PC-9 (cell line): Measurements from ENCODE around the gene EHBP1L1. TPM values are rescaled to one million over a fixed set of nuclear protein-coding genes. Genes with fewer than 3 reads are reported as not detected.
A peak's percentile ranks its signal among the peaks of the same experiment; 100 is the strongest.

ENCODE experiments used
- BruUV-seq: library from RNA; stranded (reverse); fragments of 400-500 nt; replicated peaks from 2 replicates; lab custom pipeline; 2021; lab: Mats Ljungman, UMichigan
- CTCF ChIA-PET: fragments of 300-600 bp; sonication (Branson Sonifier 250); formaldehyde crosslinking; loops from one replicate; lab custom pipeline; 2022; ENCODE audit warnings: antibody characterized with exemption; lab: Charles Lee
- POLR2A ChIA-PET: fragments of 300-600 bp; sonication (Branson Sonifier 250); formaldehyde crosslinking; loops from one replicate; lab custom pipeline; 2022; ENCODE audit warnings: antibody characterized with exemption; ENCODE audit not compliant: unreplicated experiment; lab: Charles Lee
- DNase-seq, 2 experiments: peaks; one replicate each; pipeline versions ENCODE4 v3.0.0 to v3.0.0-alpha.2; 2015 to 2022; ENCODE audit warnings: mixed read lengths in 1 of 2
- H2AFZ ChIP-seq: fragments of 200-600 bp; sonication (generic); 2 replicates; pipeline ENCODE4 v1.8.1; 2017; ENCODE audit warnings: antibody characterized with exemption
- H3F3A ChIP-seq: fragments of 200-600 bp; sonication (generic); 2 replicates; pipeline ENCODE4 v1.8.1; 2017; ENCODE audit warnings: antibody characterized with exemption, mild to moderate bottlenecking, low read depth; ENCODE audit not compliant: insufficient read depth
- H3K27ac ChIP-seq: fragments of 200-600 bp; sonication (generic); 2 replicates; pipeline ENCODE4 v1.6.1; 2016; ENCODE audit warnings: mixed run types
- H3K27me3 ChIP-seq: fragments of 200-600 bp; sonication (generic); 2 replicates; pipeline ENCODE4 v1.6.1; 2016; ENCODE audit warnings: low read depth, mixed run types; ENCODE audit not compliant: insufficient read depth
- H3K36me3 ChIP-seq: fragments of 200-600 bp; sonication (generic); 2 replicates; pipeline ENCODE4 v1.6.1; 2016; ENCODE audit warnings: low read depth, mixed run types
- H3K4me1 ChIP-seq: fragments of 200-600 bp; sonication (generic); replicated peaks from 2 replicates; pipeline ENCODE4 v1.6.1; 2016; ENCODE audit warnings: mixed run types; ENCODE audit not compliant: insufficient read depth
- H3K4me2 ChIP-seq: fragments of 200-600 bp; sonication (generic); 2 replicates; pipeline ENCODE4 v1.6.1; 2017; ENCODE audit warnings: mixed run types
- H3K4me3 ChIP-seq: fragments of 200-600 bp; sonication (generic); 2 replicates; pipeline ENCODE4 v1.6.1; 2016; ENCODE audit warnings: mixed run types
- H3K79me2 ChIP-seq: fragments of 200-600 bp; sonication (generic); 2 replicates; pipeline ENCODE4 v1.6.1; 2017; ENCODE audit warnings: low read depth, mixed run types
- H3K9me2 ChIP-seq: fragments of 200-600 bp; sonication (generic); 2 replicates; pipeline ENCODE4 v1.8.1; 2017; ENCODE audit warnings: mild to moderate bottlenecking; ENCODE audit not compliant: insufficient read depth
- H3K9me3 ChIP-seq: fragments of 200-600 bp; sonication (generic); 2 replicates; pipeline ENCODE4 v1.8.1; 2016; ENCODE audit warnings: low read depth; ENCODE audit not compliant: insufficient read depth
- H4K20me1 ChIP-seq: fragments of 200-600 bp; sonication (generic); 2 replicates; pipeline ENCODE4 v1.8.1; 2017; ENCODE audit not compliant: insufficient read depth
- CTCF ChIP-seq: fragments of 200-600 bp; sonication (generic); conservative IDR thresholded peaks from 2 replicates; pipeline ENCODE4 v1.6.1; 2017; ENCODE audit warnings: mixed run types, antibody characterized with exemption, mild to moderate bottlenecking, moderate library complexity
- EZH2 ChIP-seq: fragments of 200-600 bp; sonication (generic); IDR thresholded peaks from 2 replicates; pipeline ENCODE4 v1.8.0; 2017; ENCODE audit warnings: antibody characterized with exemption, low read depth
- intact Hi-C: fragments of 100-400 bp; cut with micrococcal nuclease; formaldehyde crosslinking; loops from one replicate; pipeline ENCODE4 v1.10.0; 2022; ENCODE audit not compliant: unreplicated experiment
- total RNA-seq: library from RNA; stranded (reverse); gene quantifications from 2 replicates; pipeline ENCODE4 v1.2.3, GENCODE V29; 2021

The EHBP1L1 gene
- total RNA-seq, 1 experiment from 2014 or later: 123 TPM

DNA sequence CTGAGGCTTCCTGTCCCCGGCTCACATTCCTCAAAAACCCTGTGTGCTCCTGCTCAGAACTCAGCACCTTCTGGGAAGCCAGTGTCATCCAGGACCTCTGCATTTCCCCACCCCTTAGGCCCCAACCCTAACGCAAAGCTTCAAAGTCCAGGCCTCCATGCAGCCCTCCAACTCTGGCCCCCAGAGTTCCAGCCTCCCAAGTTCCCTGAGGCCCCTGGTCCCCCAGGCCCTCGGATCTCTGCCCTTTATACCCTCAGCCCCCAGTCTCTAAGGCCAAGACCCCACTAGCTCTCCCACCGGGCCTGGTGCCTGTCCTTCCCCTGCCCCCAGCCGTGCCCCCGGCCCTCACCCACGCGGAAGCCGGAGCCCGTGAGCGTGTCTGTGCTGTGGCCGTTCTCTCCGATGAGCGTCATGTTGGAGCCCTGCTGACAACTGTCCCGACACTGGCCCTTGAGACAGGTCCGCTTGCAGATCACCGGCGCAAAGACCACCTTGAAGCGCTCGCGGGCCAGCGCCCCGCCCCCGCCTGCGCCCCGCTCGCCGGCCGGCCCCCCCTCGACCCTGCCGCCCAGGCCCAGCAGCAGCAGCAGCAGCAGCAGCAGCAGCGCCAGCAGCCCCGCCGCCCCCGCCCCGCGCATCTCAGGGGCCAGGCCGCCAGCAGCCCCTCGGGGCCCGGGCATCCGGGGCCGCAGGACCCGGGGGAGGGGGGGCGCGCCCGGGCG, 18.4 kb upstream of the EHBP1L1 start:
- Histone ChIP-seq H3K4me2 (peak overlapping the region; percentile 86), H2AFZ (peak overlapping the region; percentile 28; the same call in 1 of the 2 replicates), H3K9me3 (no peaks in the 10 kb centered on the region), H4K20me1 (peaks cover 7% of the 10 kb centered on the region), H3K36me3 (peaks cover 6% of the 10 kb centered on the region; the same call in 1 of the 2 replicates), H3K4me3 (peak overlapping the region; percentile 77), H3K79me2 (peaks cover 47% of the 10 kb centered on the region), H3K9me2 (no peaks in the 10 kb centered on the region), H3K4me1 (peaks cover 79% of the 10 kb centered on the region), H3F3A (peaks cover 80% of the 10 kb centered on the region), H3K27ac (peak overlapping the region; percentile 63), H3K27me3 (no peaks in the 10 kb centered on the region)
- intact Hi-C loops: loop anchor here (5.0 kb wide), 3 partner anchors 135 to 455 kb away; partner anchors contain the start of genes C11orf68, CST6, DRAP1 and NEAT1
- DNase-seq: no peak
- POLR2A ChIA-PET: interaction anchor here (0.5 to 0.6 kb wide), 2 partner anchors 9 to 32 kb away, joined by 3 to 13 read pairs; partner anchors contain the start of gene SCYL1
- CTCF ChIA-PET: interaction anchor here (1.1 kb wide), 1 partner anchor 16 kb away, joined by 3 read pairs; no protein-coding TSS in a partner anchor
- TF ChIP-seq EZH2 (no peak), CTCF (no peak)
- BruUV-seq: no TSS peak

- TF ChIP-seq CTCF (no peak), EZH2 (no peak)
- DNase-seq: peak; percentile 71 to 92
- Histone ChIP-seq H2AFZ (peak within 1 kb of the TSS; percentile 75), H3K79me2 (peaks cover 41% of the 10 kb centered on the region), H3K9me2 (no peaks in the 10 kb centered on the region), H3K4me3 (peak within 1 kb of the TSS; percentile 77), H3K27ac (peak within 1 kb of the TSS; percentile 69), H3K4me2 (peak within 1 kb of the TSS; percentile 86), H3K36me3 (no peaks in the 10 kb centered on the region), H3K4me1 (peaks cover 71% of the 10 kb centered on the region), H4K20me1 (no peaks in the 10 kb centered on the region), H3F3A (peaks cover 75% of the 10 kb centered on the region), H3K9me3 (no peaks in the 10 kb centered on the region), H3K27me3 (no peaks in the 10 kb centered on the region)
- no TSS peak for BruUV-seq
- CTCF ChIA-PET: interaction anchor here (0.6 to 2.2 kb wide), 2 partner anchors 12 to 17 kb away, joined by 4 to 8 read pairs; partner anchors contain the start of gene ZNRD2
- POLR2A ChIA-PET: interaction anchor here (0.6 to 1.8 kb wide), 6 partner anchors 12 to 433 kb away, joined by 3 to 13 read pairs (median 3); partner anchors contain the start of gene ZNRD2
- intact Hi-C loops: loop anchor here (5.0 kb wide), 3 partner anchors 136 to 454 kb away; partner anchors contain the start of genes C11orf68, CST6, DRAP1 and NEAT1
Observed at GRCh38 chr11:65558002-65558929, 17.6 kb upstream of the EHBP1L1 start, which contains the start of gene LTBP3. LTBP3 (minus strand) TSS chr11:65558359; CDS start chr11:65557959, 400 bp downstream.
